Measurements from ENCODE around the gene SLC2A11.

GRCh38 chr22:23818541-23818940 is 39.1 kb upstream of the SLC2A11 start:
- TF ChIP-seq POLR2A (IDR thresholded peaks at IDR 0.05), result no peak
- TF ChIP-seq, protein P1, sequence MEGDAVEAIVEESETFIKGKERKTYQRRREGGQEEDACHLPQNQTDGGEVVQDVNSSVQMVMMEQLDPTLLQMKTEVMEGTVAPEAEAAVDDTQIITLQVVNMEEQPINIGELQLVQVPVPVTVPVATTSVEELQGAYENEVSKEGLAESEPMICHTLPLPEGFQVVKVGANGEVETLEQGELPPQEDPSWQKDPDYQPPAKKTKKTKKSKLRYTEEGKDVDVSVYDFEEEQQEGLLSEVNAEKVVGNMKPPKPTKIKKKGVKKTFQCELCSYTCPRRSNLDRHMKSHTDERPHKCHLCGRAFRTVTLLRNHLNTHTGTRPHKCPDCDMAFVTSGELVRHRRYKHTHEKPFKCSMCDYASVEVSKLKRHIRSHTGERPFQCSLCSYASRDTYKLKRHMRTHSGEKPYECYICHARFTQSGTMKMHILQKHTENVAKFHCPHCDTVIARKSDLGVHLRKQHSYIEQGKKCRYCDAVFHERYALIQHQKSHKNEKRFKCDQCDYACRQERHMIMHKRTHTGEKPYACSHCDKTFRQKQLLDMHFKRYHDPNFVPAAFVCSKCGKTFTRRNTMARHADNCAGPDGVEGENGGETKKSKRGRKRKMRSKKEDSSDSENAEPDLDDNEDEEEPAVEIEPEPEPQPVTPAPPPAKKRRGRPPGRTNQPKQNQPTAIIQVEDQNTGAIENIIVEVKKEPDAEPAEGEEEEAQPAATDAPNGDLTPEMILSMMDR (IDR thresholded peaks at IDR 0.05), result no peak
- no peak for TF ChIP-seq EP300 (IDR thresholded peaks at IDR 0.05)
